ENCODE measurements around the gene VPS45. TPM values are rescaled to one million over a fixed set of nuclear protein-coding genes. Genes with fewer than 3 reads are reported as not detected.
A peak's percentile ranks its signal among the peaks of the same experiment; 100 is the strongest.

The VPS45 gene, protein sequence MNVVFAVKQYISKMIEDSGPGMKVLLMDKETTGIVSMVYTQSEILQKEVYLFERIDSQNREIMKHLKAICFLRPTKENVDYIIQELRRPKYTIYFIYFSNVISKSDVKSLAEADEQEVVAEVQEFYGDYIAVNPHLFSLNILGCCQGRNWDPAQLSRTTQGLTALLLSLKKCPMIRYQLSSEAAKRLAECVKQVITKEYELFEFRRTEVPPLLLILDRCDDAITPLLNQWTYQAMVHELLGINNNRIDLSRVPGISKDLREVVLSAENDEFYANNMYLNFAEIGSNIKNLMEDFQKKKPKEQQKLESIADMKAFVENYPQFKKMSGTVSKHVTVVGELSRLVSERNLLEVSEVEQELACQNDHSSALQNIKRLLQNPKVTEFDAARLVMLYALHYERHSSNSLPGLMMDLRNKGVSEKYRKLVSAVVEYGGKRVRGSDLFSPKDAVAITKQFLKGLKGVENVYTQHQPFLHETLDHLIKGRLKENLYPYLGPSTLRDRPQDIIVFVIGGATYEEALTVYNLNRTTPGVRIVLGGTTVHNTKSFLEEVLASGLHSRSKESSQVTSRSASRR
- total RNA-seq (2021) = 27.8 and 30.3 TPM in 2 replicates
- percentile 65 among the genes with signal in this experiment for Bru-seq, nascent RNA
- BruChase-seq, experiment 1, labeled RNA remaining after a 2-hour chase = percentile 69 among the genes with signal in this experiment
- BruChase-seq, experiment 2, labeled RNA remaining after a 6-hour chase = percentile 57 among the genes with signal in this experiment
- long read RNA-seq, transcript VPS45-202 (15 exons, 2,790 nt) = major isoform, 8 of 16 reads
- long read RNA-seq, partial matches to known transcripts = 2 of 16 reads
- long read RNA-seq, other reads (novel, unspliced or antisense) = 4 of 16 reads

DNA sequence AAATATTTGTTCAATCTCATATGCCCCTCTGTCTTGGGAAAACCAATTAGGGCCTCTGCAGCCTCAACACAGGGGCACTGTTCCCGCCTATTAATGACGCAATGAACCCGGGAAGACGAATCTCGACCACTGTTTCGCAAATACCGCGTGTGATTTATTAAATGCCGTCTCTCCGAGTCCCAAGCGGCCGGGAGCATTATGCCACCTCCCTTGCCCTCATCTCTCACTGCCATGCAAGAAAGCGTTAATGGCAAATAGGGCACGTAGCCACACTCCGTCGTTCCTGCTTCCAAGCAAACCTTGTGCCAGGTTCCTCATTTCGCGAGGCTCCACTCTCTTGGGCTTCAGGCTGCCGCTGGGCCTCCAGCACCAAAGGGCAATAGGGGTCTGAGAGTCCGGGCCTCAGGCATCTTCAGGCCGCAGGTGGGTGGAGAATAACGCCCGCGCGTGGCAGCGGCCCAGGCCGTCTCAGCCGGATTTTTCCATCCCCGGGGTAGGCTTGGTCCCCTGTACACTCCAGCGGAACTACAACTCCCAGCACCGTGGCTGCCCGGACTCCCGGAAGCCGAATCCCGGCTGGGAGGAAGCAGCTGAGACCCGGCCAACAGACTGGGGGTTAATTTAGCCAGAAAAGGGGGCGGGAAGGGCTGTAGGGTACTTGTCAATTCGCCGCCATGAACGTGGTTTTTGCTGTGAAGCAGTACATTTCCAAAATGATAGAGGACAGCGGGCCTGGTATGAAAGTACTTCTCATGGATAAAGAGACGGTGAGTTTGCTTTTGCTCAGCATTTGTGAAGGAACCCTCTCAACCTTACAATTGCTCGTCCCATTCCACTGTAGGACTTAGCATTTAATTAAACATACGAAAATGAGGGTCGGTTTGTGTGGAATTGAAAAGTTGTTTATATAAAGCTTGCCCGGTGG lies at the start of gene VPS45:
TSS of gene VPS45 (plus strand) at position 593 of the 925 bp plus-strand sequence. CDS start at position 675, 82 bp downstream.
- H2AFZ ChIP-seq = peak within 1 kb of the TSS; percentile 98
- peaks cover 18% of the 10 kb centered on the region; the same call in 1 of the 2 replicates for H3F3A ChIP-seq (ENCODE audit: insufficient read depth, low read depth)
- H3K4me3 ChIP-seq = peak within 1 kb of the TSS; percentile 76
- H3K4me1 ChIP-seq (replicated peaks; ENCODE audit: insufficient read depth) = peaks cover 23% of the 10 kb centered on the region
- peak within 1 kb of the TSS; percentile 87 for H3K27ac ChIP-seq
- no peaks in the 10 kb centered on the region for H4K20me1 ChIP-seq (ENCODE audit: insufficient read depth)
- no peaks in the 10 kb centered on the region for H3K9me3 ChIP-seq (ENCODE audit: insufficient read depth, low read depth)
- H3K79me2 ChIP-seq (ENCODE audit: low read depth) = peaks cover 49% of the 10 kb centered on the region
- H3K4me2 ChIP-seq = peak within 1 kb of the TSS; percentile 80
- CTCF ChIA-PET = interaction anchor here (1.0 kb wide), 1 partner anchor 120 kb away, joined by 4 read pairs; no protein-coding TSS in a partner anchor
- BruUV-seq (replicated peaks) = no TSS peak
- H3K27me3 ChIP-seq (ENCODE audit: insufficient read depth, low read depth) = no peaks in the 10 kb centered on the region
- H3K36me3 ChIP-seq (ENCODE audit: low read depth) = no peaks in the 10 kb centered on the region; the same call in 1 of the 2 replicates
- POLR2A ChIA-PET (ENCODE audit: unreplicated experiment) = interaction anchor here (0.5 to 0.6 kb wide), 4 partner anchors 17 to 579 kb away, joined by 4 to 7 read pairs (median 6); a partner anchor contains a TSS
- TF ChIP-seq, protein P1, sequence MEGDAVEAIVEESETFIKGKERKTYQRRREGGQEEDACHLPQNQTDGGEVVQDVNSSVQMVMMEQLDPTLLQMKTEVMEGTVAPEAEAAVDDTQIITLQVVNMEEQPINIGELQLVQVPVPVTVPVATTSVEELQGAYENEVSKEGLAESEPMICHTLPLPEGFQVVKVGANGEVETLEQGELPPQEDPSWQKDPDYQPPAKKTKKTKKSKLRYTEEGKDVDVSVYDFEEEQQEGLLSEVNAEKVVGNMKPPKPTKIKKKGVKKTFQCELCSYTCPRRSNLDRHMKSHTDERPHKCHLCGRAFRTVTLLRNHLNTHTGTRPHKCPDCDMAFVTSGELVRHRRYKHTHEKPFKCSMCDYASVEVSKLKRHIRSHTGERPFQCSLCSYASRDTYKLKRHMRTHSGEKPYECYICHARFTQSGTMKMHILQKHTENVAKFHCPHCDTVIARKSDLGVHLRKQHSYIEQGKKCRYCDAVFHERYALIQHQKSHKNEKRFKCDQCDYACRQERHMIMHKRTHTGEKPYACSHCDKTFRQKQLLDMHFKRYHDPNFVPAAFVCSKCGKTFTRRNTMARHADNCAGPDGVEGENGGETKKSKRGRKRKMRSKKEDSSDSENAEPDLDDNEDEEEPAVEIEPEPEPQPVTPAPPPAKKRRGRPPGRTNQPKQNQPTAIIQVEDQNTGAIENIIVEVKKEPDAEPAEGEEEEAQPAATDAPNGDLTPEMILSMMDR (conservative IDR thresholded peaks at IDR 0.05) = no peak
- no peaks in the 10 kb centered on the region for H3K9me2 ChIP-seq (ENCODE audit: insufficient read depth)
- intact Hi-C loops (cut with micrococcal nuclease; ENCODE audit: unreplicated experiment) = loop anchor here (2.0 to 5.0 kb wide), 4 partner anchors 55 to 169 kb away; partner anchors contain the start of genes BOLA1 and OTUD7B
- peak; percentile 80 to 82 for DNase-seq

DNA sequence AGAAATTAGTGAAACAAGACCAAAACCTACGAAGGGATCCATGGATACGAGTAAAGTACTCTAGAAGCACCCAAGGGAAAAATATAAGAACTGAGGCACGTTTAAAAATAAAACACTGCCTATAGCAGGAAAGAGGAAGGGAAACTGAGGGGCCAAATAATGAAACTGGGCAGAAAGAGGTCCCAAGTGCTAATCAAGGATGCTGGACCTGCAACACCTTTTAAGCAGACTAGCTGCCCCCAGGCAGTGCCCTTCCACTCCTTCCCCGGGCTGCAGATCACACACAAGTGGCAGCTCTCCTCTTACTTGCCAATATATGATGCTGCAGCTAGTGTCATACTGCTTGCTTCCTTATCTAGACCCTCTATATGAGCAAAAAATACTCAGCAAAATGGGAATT lies 49.4 kb upstream of the VPS45 start:
- intact Hi-C loops (cut with micrococcal nuclease; ENCODE audit: unreplicated experiment) = no loop called here
- Histone ChIP-seq H3K27ac (peak overlapping the region; percentile 95), H2AFZ (no peak overlapping the region), H3F3A (ENCODE audit: insufficient read depth, low read depth) (peaks cover 57% of the 10 kb centered on the region), H3K9me2 (ENCODE audit: insufficient read depth) (no peaks in the 10 kb centered on the region), H3K36me3 (ENCODE audit: low read depth) (no peaks in the 10 kb centered on the region), H3K27me3 (ENCODE audit: insufficient read depth, low read depth) (no peaks in the 10 kb centered on the region), H3K9me3 (ENCODE audit: insufficient read depth, low read depth) (no peaks in the 10 kb centered on the region; the same call in 1 of the 2 replicates), H3K4me2 (no peak overlapping the region), H3K4me1 (replicated peaks; ENCODE audit: insufficient read depth) (peaks cover 91% of the 10 kb centered on the region), H3K79me2 (ENCODE audit: low read depth) (no peaks in the 10 kb centered on the region), H3K4me3 (no peak overlapping the region), H4K20me1 (ENCODE audit: insufficient read depth) (no peaks in the 10 kb centered on the region)
- no peak for DNase-seq
- ChIA-PET POLR2A (ENCODE audit: unreplicated experiment) (no interaction called here), CTCF (no interaction called here)
- TF ChIP-seq, protein P1 (conservative IDR thresholded peaks at IDR 0.05) = no peak
- TF ChIP-seq EZH2 (IDR thresholded peaks at IDR 0.05; ENCODE audit: low read depth) = no peak
- no TSS peak for BruUV-seq (replicated peaks)

All from PC-9 (cell line).